ENCODE data around the gene FIBCD1. TPM values are rescaled to one million over a fixed set of nuclear protein-coding genes. Genes with fewer than 3 reads are reported as not detected.

The FIBCD1 gene
- total and polyA plus RNA-seq, 12 donors, result 0.11 to 55.7 (median 18.3) TPM

DNA sequence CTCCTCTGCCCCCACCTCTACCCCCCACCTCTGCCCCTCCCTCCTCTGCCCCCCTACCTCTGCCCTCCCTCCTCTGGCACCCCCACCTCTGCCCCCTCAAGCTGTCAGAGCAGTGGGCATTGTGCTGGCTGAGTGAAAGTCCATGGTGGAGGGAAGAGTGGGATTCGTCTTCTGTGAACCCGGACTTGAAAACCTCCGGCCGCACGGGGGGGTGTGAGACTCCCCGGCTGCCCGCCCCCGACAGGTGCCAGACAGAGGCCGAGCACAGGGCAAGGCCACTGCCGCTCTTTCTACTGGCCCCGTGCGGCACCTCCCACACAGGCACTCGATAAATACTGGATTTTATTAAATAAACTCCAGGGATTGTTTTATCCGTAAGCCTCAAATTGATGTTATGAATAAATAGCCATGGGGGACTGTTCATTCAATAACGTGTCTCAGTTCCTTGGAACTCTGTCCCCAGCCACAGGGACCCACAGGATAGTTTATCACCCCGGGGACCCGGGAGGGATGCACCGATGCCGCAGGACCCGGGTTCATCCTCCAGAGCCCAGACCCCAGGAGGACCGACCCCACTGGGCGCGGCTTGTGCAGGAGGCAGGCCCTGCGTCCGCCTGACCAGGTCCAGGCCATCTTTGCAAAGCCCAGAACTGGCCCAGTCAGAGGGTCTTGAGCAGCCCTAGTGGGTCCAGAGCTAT, 39.8 kb downstream of the FIBCD1 start:
- Histone ChIP-seq H3K27ac (no peak overlapping the region), H3K9me3 (replicated peaks in 1 of 3) (no peaks in the 10 kb centered on the region), H3K36me3 (replicated peaks in 1 of 2) (no peaks in the 10 kb centered on the region), H3K4me3 (no peak overlapping the region), H3K4me1 (replicated peaks in 1 of 2) (no peaks in the 10 kb centered on the region), H3K27me3 (no peaks in the 10 kb centered on the region)
- DNase-seq, result peak in 1 of 7 donors; percentile 26
- whole genome bisulfite sequencing, 4 donors, result 42 to 55% (median 49%) methylated on average over 11 to 25 of the region's 25 CpGs
- TF ChIP-seq, protein P1, sequence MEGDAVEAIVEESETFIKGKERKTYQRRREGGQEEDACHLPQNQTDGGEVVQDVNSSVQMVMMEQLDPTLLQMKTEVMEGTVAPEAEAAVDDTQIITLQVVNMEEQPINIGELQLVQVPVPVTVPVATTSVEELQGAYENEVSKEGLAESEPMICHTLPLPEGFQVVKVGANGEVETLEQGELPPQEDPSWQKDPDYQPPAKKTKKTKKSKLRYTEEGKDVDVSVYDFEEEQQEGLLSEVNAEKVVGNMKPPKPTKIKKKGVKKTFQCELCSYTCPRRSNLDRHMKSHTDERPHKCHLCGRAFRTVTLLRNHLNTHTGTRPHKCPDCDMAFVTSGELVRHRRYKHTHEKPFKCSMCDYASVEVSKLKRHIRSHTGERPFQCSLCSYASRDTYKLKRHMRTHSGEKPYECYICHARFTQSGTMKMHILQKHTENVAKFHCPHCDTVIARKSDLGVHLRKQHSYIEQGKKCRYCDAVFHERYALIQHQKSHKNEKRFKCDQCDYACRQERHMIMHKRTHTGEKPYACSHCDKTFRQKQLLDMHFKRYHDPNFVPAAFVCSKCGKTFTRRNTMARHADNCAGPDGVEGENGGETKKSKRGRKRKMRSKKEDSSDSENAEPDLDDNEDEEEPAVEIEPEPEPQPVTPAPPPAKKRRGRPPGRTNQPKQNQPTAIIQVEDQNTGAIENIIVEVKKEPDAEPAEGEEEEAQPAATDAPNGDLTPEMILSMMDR (IDR thresholded peaks at IDR 0.05), result no peak
- TF ChIP-seq POLR2A (IDR thresholded peaks at IDR 0.05), result no peak
- intact Hi-C loops (cut with DNase I), result no loop called here

DNA sequence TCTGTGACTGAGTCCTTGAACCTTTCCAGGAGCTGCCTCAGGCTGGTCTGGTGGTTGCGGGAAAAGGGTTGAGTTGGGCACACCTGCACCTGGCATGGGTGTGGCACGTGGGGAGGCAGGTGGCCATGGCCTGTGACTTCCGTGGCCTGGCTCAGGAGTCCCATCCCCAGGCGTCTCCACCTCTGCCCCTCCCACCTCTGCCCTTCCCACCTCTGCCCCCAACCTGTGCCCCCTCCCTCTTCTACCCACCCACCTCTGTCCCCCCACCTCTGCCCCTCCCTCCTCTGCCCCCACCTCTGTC, 40.5 kb downstream of the FIBCD1 start:
- Histone ChIP-seq H3K27ac (no peak overlapping the region), H3K4me1 (replicated peaks in 1 of 2) (no peaks in the 10 kb centered on the region), H3K36me3 (replicated peaks in 1 of 2) (peaks cover 0 to 2% of the 10 kb centered on the region in 2 donors), H3K9me3 (replicated peaks in 1 of 3) (no peaks in the 10 kb centered on the region), H3K27me3 (no peaks in the 10 kb centered on the region), H3K4me3 (no peak overlapping the region)
- no peak for TF ChIP-seq POLR2A (IDR thresholded peaks at IDR 0.05)
- TF ChIP-seq, protein P1 (IDR thresholded peaks at IDR 0.05), result no peak
- intact Hi-C loops (cut with DNase I), result no loop called here
- 22 to 73% (median 59%) methylated on average over 4 of the region's 4 CpGs for WGBS, 4 donors
- DNase-seq, result no peak

- no peak for TF ChIP-seq POLR2A (IDR thresholded peaks at IDR 0.05)
- TF ChIP-seq, protein P1 (IDR thresholded peaks at IDR 0.05), result no peak
- no peaks in the 10 kb centered on the region for H3K27me3 ChIP-seq
- intact Hi-C loops (cut with DNase I), result no loop called here
Observed at GRCh38 chr9:130897848-130898551, 41.0 kb downstream of the FIBCD1 start.

DNA sequence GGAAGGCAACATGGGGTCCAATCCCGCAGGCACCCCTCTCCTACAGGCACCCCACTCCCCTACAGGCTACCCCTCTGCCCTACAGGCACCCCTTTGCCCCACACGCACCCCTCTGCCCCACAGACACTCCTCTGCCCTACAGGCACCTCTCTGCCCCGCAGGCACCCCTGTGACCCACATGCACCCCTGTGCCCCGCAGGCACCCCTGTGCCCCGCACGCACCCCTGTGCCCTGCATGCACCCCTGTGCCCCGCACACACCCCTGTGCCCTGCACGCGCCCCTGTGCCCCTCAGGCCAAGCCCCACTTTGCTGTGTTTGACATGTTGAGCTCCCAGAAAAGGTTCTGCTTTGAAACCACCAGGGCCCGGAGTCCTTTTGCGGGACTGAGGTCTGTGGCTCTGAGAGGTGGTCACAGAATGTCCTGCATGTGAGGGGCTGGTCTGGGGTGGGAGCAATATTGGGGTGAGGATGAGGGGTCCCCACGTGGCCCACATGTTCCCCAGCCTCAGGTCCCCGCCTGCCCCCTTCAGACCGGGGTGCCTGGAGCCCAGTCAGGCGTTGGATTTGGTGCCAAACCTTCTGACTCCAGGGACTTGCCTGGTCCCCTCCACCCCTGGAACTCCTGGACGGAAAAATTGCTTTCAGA, 41.8 kb downstream of the FIBCD1 start:
- H3K4me1 ChIP-seq (replicated peaks in 1 of 2), result no peaks in the 10 kb centered on the region
- no peak for DNase-seq
- no peak for TF ChIP-seq POLR2A (IDR thresholded peaks at IDR 0.05)
- TF ChIP-seq, protein P1 (IDR thresholded peaks at IDR 0.05), result no peak
- no peak overlapping the region for H3K4me3 ChIP-seq
- H3K36me3 ChIP-seq (replicated peaks in 1 of 2), result peaks cover 0 to 10% of the 10 kb centered on the region in 2 donors
- 68 to 88% (median 77%) methylated on average over 10 to 16 of the region's 16 CpGs for WGBS, 4 donors
- intact Hi-C loops (cut with DNase I), result no loop called here
- no peaks in the 10 kb centered on the region for H3K27me3 ChIP-seq
- H3K27ac ChIP-seq, result no peak overlapping the region
- no peaks in the 10 kb centered on the region for H3K9me3 ChIP-seq (replicated peaks in 1 of 3)

More at GRCh38 chr9:130897848-130898551, 41.0 kb downstream of the FIBCD1 start:
- H3K4me3 ChIP-seq, result no peak overlapping the region
- 65 to 78% (median 75%) methylated on average over 18 to 29 of the region's 29 CpGs for WGBS, 4 donors
- H3K9me3 ChIP-seq (replicated peaks in 1 of 3), result no peaks in the 10 kb centered on the region
- H3K4me1 ChIP-seq (replicated peaks in 1 of 2), result no peaks in the 10 kb centered on the region
- H3K27ac ChIP-seq, result no peak overlapping the region
- DNase-seq, result peak in 1 of 7 donors; percentile 20
- peaks cover 0 to 6% of the 10 kb centered on the region in 2 donors for H3K36me3 ChIP-seq (replicated peaks in 1 of 2)
